ENCODE data around the gene CALM3. TPM values are rescaled to one million over a fixed set of nuclear protein-coding genes. Genes with fewer than 3 reads are reported as not detected.
A peak's percentile ranks its signal among the peaks of the same experiment; 100 is the strongest.

The CALM3 gene
- total RNA-seq, 1 donor from 2014 or later = 323 TPM

DNA sequence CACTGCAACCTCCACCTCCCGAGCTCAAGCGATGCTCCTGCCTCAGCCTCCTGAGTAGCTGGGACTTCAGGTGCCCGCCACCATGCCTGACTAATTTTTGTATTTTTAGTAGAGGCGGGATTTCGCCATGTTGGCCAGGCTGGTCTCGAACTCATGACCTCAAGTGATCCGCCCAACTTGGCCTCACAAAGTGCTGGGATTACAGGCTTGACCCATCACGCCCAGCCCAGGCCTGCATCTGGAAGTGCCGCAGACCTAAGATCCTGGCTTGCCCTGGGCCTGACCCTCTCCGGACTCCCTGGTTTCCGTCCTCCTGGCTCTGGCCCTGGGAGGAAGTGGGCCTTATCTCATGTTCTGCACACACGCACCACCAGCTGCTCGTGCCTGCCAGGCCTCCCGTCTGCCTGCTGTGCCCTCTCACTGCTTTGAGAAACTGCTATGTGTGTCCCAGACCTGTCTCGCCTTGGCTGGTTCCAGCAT is 28.5 kb downstream of the CALM3 start:
- peak; percentile 14 for ATAC-seq
- DNase-seq = peak; percentile 63
- intact Hi-C loops (cut with micrococcal nuclease) = no loop called here

DNA sequence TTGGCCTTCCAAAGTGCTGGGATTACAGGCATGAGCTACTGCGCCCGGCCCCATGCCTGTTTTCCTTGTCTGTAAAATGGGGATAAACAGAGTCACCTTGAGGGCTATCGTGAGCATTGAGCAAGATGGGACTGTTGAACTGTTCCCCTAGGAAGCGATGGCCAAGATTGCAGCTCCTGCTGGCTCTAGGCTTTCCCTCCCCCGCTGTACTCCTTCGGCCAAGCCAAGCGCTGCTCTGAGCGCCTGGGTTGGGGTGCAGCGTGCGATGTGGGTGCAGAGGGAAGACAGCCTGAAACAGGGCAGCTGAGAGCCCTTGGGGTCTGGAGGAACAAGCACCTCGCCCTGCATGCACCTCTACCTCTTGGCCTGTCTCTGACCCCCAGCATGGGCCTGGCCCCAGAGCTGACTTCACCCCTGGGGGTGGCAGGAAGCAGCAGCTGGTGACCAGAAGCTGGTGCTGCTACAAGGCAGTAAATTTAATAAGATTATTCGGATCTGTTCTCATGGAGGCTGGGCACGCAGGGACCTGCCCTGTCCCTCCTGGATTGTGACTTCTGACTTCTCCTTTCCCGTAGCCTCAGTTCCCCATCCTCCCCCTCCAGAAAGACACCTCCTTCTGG is 29.6 kb downstream of the CALM3 start:
- ATAC-seq (peak; percentile 35), DNase-seq (no peak)
- intact Hi-C loops (cut with micrococcal nuclease) = no loop called here

DNA sequence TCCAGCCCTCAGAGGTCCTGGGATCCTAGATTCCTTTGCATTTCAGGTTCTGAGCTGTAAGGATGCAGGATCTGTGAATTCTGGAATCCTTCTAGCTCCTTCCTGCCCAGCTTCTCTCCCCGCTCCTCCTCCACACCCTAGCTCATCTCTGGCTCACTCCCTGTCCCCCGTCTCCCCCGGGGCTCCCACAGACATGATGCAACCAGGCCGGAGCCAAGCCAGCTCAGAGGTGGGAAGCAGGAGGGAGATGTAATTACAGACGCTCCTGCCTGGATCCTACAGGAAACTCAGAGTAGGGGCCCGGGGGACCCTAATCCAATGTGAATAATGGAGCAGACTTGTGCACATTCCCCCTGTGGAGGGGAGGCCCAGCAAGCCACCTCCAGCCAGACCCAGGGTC is 30.4 kb downstream of the CALM3 start:
- peak; percentile 69 for DNase-seq
- intact Hi-C loops (cut with micrococcal nuclease) = no loop called here
- peak; percentile 23 for ATAC-seq

DNA sequence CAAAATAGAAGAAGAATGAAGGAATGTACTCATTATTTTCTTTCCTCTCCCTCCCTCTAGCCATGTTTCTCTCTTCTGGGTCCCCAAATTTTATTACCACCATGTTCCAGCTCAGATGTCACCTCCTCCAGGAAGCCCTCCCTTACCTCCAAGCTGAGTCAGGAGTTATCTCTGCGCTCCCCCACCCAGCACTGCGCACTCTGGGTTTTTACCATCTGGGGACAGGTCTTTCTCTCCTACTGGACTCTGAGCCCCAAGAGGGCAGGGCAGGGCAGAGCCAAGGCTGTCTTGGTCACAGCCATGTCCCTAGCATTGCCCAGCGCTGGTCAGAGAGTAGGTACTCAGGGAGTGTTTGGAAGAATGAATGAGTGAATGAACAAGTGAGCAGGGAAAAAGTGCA is 32.0 kb downstream of the CALM3 start:
- DNase-seq = no peak
- intact Hi-C loops (cut with micrococcal nuclease) = no loop called here
- ATAC-seq = no peak

DNA sequence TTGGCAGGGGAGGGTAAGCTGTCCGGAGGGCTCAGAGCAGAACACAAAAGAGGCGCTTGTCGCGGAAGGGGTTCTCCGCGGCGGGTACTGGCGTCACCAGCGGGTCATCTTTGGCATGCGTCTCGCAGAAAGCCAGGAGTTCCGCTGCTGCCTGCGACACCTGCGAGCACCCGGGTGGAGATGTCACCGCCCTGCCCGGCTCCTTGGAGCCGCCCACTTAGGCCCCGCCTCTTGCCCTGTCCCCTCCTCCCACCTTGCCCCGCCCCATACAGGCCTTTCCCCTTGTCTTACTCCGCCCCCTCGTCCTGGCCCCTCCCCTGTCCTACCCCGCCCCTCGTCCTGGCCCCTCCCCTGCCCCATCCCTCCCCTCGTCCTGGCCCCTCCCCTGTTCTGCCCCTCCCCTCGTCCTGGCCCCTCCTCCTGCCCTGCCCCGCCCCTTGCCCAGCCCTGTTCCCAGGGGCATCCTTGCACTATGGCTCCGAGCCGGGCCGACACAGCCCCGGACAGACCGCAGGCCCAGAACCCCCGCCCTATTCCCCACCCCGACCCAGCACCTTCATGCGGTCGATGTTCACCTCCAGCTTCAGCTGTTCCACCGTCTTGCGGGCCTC is 33.0 kb downstream of the CALM3 start:
- intact Hi-C loops (cut with micrococcal nuclease) = no loop called here
- DNase-seq (peak; percentile 78), ATAC-seq (peak; percentile 42)

DNA sequence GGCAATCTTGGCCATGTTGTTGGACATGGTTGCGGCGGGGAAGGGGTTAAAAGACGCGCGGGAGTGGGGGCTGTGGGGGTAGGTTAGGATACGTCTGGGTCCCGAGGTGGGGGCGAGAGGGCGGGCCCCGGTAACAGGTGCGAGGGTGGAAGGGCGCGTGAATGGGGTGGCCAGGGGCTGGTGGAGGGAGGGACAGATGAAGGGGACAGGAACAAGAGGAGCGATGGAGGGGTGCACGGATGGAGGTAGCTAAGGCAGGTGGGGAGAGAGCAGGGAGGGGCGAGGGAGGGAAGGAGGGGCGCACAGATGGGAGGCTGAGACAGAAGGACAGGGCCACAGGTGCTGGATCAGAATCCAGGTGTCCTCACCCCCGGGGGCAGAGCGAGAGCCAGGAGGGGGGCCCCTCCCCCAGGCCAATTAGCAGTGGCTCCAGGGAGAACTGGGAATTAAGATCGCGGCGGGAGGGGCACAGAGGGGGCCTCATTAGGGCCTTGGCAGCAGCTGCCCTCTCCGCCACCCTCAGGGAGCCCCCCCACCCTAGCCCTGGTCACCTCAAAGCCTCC is 33.6 kb downstream of the CALM3 start:
- no peak for DNase-seq
- ATAC-seq = no peak
- intact Hi-C loops (cut with micrococcal nuclease) = no loop called here

DNA sequence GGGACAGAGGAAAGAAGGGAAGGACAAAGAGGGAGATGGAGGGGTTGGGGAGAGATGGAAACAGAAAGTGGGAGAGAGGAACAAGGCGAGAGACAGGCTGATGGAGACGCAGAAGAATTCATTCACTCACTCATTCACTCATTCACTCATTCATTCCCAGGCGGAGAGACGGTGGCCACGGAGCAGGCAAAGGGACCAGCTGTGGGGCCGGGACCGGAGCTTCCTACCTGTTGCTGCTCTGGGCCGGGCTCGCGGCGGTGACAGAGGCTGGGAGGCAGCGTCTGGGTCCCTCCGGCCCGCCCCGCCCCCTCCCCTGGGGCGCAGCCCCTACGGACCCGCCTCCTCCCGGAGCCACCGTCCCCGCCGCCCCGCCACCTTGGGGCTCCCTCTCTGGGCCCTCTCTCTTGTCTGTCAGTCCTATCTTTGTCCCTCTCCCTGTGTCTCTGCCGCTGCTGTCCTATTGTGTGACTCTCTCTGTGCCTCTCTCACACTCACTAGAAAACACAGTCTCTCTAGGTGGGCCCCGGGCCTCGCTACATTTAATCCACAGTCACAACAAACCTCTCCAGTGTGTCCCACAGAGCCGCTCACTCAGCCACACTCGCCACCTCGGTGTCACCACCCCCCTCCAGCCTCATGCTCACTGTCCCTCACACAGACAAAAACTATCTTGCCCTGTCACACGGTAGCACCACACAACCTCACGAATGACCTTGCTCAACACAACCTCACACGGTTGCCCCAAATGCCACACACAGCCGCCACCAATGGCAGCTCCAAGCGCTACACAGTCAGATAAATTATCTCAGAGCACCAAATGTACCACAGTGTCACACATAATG is 35.0 kb downstream of the CALM3 start, which contains the start of gene GNG8:
Gene GNG8, minus strand, starts transcription at position 283 of the 842 bp plus-strand sequence. CDS start 1,520 bp downstream, outside the sequence.
- no peak for ATAC-seq
- intact Hi-C loops (cut with micrococcal nuclease) = no loop called here
- DNase-seq = no peak

DNA sequence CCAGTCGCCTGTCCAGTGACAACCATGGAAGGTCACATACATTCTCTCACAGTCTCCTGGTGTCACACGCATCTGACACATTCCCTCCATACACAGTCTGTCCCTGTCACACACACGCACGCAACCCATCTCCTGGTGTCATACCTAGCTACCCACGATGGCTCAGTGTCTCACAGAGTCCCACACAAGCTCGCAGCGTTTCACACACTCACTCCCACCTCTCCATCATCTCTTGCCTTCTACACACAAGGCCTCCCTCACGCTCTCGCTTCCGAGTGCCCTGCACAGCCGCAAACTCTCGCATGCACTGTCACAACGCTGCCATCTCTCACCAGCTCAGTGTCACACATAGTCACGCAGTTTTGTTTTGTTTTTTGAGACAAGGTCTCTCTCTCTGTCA is 36.1 kb downstream of the CALM3 start:
- intact Hi-C loops (cut with micrococcal nuclease) = no loop called here
- DNase-seq = no peak
- no peak for ATAC-seq

DNA sequence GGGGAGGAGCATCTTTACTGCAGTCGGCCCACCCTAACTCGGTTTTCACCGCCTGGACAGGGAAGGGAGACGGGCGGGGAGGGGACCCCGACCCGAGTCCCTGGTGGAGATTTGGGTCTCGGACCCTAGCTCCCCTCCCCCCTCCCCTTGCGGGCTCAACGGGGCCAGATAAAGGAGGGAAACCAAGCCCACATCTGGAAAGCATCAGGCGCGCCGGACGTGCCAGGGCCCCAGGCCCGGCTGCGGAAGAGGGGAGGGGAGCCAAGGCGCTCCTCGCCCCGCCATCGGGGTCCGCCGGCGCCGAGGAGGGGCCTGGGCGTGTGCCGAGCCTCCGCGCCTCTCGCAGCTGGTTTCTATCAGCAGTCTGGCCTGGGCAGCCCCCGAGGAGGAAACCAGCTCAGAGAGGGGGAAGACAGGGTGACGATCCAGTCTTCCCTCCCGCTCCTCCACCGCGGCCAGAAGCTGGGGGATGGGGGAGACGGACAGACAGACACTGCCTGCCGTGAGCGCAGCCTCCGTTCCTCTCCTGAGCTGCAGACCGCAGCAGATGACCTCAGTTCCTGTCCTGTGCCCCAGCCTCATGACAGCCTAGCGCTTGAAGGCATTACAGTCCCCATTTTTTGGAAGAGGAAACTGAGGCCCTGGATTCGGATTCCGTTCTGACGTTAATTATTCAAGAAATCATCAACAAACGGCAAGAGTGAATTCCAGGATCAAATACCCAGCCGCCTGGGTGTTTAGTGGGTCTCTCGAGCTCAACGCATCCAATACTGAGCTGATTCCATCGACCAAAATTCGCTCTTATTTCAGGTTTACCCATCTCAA is 38.4 kb downstream of the CALM3 start:
- ATAC-seq (peak; percentile 62), DNase-seq (peak; percentile 75)
- intact Hi-C loops (cut with micrococcal nuclease) = no loop called here

DNA sequence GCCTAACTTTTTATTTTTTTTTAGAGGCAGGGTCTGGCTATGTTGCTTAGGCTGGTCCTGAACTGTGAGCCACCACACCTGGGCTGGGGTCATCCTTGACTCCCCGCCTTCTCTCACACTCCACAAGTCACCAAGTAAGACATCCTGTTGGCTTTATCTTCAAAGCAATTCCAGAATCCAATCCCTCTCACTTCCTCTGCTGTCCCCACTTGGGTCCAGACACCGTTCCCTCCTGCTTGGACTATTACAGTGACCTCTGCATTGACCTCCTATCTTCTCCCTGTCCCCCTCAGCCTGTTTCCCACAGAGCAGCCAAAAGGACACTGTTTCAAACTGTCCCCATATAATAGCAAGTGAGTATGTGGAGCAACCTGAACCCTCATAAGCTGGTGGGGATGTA is 39.5 kb downstream of the CALM3 start:
- intact Hi-C loops (cut with micrococcal nuclease) = no loop called here
- ATAC-seq = no peak

DNA sequence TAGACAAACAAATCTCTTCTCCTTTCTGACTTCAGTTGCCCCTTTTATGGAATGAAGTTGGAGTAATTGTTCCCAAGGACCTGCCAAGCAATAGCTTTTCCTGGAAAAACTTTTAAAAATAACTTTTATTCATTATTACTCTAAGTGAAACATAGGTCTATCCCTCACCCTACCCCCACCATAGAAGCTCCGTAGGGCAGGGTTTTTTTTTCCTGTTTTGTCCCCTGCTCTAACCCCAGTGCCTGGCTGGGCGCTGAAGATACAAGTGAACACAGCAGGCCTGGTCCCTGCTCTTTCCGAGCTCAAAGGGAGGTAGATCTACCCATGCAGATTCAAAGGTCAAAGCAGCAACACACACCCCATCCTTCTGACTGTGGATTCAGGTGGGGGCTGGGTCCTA is 43.6 kb downstream of the CALM3 start:
- intact Hi-C loops (cut with micrococcal nuclease) = no loop called here
- no peak for ATAC-seq
- DNase-seq = no peak

More for the DNA sequence above, 39.5 kb downstream of the CALM3 start:
- DNase-seq = no peak

DNA sequence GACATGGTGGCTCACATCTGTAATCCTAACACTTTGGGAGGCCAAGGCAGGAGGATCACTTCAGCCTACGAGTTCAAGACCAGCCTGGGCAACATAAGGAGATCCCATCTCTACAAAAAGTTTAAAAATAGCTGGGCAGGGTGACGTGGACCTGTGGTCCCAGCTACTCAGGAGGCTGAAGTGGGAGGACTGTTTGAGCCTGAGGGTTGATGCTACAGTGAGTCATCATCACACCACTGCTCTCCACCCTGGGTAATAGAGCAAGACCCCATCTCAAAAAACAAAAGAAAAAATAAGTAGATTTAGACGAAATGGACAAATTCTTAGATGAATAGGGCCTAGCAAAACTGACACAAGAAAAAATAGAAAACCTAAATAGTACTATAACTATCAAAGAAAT is 45.3 kb downstream of the CALM3 start:
- ATAC-seq (no peak), DNase-seq (no peak)
- intact Hi-C loops (cut with micrococcal nuclease) = no loop called here

DNA sequence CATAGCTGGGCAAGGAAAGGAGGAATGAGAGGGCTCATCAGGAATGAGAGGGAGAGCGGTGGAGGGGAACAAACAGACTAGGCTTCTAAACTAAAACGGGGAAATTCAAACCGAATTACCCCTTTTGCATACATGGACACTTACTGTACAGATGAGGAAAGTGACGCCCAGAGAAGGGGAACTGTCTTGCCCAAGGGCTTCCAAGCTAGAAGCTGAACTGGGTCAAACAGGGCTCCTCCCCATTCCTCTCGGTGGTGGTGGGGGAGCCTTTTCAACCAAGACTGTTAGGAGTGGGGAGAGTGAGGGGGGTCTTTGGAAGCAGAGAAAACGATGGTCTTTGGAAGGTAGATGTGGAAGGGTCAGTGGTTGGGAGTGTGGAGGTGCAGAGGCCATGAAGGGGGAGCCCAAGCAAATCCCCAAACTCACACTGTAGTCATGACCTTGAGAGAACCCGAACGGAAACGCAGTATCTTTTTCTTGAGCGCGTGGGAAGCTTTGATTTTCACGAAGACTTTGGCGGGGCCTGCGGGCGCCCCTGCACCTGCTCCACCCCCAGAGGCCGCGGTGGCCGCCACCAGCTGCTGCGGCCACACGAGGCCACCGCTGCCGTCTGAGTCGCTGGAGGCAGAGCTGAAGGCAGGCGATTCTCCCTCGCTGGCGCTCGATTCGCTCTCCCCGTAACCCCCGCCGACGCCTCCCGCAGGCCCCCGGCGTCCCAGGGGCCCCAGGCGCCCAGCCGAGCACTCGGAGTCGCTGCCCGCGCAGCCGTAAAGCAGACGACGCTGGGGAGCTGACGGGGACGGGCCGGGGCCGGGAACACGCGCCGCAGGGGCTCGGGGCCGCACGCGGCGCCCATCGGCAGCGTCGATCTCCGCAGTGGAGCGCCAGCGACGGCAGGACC is 47.2 kb downstream of the CALM3 start:
- intact Hi-C loops (cut with micrococcal nuclease) = no loop called here
- ATAC-seq = no peak
- no peak for DNase-seq

DNA sequence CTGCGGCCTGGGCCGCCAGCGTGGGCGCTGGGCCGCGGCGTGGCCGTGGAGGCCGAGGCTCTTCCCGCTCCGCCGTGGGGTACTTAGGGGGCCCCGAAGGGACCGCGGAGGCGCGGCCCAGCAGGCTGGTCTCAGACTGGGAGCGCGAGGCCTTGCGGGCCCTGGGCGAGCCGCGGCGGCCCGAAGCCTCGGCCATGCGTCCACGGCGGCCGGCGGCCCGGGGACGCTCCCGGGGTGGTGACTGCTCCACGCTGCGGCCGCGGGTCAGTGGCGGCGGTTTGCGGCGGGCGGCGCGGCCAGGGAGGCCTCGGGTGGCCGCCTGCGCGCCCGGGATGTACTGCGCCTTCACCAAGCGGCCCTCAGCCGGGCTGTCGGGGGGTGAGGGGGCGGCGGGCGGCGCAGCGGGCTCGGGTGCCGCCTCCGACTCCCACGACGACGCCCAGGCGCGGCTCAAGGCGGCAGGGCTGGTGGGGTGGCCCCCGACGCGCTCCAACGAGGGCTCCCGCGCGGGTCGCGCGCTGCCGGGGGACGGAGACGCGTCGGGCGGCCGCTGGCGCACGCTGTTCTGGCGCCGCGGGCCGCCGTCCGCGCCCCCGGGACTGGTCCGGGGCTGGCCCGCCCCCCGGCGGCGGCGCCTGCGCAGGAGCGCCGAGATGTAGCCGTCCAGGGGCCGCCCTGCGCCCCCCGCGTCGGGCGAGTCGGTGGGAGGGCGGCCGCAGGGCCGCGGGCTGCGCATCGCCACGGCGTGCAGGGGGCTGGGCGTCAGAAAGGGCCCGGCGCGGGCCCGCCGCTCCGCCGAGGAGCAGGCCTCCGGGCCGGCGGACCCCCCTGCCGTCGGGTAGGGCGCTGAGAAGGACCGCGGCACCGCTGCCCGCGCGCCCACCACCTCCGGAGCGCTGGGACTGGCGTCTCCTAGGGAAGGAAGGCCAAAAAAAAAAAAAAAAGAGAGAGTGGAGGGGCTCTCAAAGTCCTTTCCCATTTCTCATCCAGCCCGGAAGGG is 48.1 kb downstream of the CALM3 start:
- DNase-seq (no peak), ATAC-seq (no peak)
- intact Hi-C loops (cut with micrococcal nuclease) = no loop called here

DNA sequence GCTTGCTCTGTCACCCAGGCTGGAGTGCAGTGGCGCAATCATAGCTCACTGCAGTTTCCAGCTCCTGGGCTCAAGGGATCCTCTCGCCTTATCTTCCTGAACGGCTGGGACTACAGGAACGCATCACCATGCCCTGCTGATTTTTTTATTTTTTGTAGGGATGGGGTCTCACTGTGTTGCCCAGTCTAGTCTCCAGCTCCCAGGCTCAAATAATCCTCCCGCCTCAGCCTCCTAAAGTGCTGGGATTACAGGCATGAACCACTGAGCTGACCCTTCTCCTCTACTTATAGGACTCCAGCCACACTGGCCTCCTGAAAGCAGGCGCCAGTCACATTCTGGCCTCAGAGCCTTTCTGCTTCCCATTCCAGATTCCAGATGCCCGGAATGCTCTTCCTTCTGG is 49.3 kb downstream of the CALM3 start:
- ATAC-seq = no peak
- intact Hi-C loops (cut with micrococcal nuclease) = no loop called here
- no peak for DNase-seq

DNA sequence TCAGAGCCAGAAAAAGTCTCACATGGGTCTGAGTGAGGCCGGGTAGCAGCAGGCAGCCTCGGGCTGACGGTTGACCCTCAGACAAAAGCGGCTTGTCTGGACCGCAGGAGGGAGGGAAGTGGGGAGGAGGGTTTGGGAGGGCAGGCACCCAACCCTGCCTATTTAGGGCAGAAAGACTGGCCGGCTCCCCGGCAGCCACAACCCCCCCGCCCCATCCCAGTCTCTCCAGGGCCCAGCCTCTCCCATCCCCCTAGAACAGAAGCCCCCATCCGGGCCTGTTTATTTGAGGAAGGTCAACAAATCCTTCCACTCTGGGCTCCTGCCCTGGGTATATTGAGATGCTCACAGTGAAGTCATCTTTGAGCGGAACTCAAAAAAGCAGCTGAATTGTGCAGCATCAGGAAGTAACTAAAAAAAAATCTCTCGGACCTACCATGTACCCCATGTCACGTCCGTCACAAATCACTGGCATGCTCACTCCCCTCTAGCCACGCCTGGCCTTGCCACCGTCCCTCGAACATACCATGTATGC is 53.6 kb downstream of the CALM3 start:
- intact Hi-C loops (cut with micrococcal nuclease) = no loop called here
- DNase-seq = no peak
- peak; percentile 33 for ATAC-seq

DNA sequence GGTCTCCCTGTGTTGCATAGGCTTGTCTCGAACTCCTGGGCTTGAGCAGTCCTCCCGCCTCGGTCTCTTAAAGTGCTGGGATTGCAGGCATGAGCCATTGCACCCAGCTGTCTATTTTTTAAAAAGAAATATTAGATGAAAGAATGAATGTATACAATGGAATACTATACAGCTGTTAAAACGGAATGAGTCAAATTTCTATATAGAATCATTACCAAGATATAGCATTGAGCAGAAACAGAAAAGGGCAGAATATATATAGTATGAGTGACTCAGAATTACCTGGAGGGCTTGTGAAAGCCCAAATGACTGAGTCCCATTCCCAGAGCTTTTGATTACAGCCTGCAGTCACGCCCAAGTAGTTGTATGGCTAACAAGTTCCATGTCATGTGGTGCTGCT is 55.4 kb downstream of the CALM3 start:
- intact Hi-C loops (cut with micrococcal nuclease) = no loop called here
- DNase-seq = no peak
- no peak for ATAC-seq
